ENCODE measurements around the gene SPEM2.

GRCh38 chr17:7389924-7390910 is 35.2 kb upstream of the SPEM2 start:
- no peak for TF ChIP-seq CTCF (IDR thresholded peaks at IDR 0.05)
- no peak for TF ChIP-seq POLR2A (IDR thresholded peaks at IDR 0.05)
